PC-9 (cell line): ENCODE data around the gene ADGRA1.

Experiments used
- EZH2 ChIP-seq: fragments of 200-600 bp; sonication (generic); IDR thresholded peaks from 2 replicates; pipeline ENCODE4 v1.8.0; 2017; ENCODE audit warnings: antibody characterized with exemption, low read depth
- TF ChIP-seq, protein P1 (sequence below): fragments of 200-600 bp; sonication (generic); conservative IDR thresholded peaks from 2 replicates; pipeline ENCODE4 v1.6.1; 2017; ENCODE audit warnings: mixed run types, antibody characterized with exemption, mild to moderate bottlenecking, moderate library complexity

DNA sequence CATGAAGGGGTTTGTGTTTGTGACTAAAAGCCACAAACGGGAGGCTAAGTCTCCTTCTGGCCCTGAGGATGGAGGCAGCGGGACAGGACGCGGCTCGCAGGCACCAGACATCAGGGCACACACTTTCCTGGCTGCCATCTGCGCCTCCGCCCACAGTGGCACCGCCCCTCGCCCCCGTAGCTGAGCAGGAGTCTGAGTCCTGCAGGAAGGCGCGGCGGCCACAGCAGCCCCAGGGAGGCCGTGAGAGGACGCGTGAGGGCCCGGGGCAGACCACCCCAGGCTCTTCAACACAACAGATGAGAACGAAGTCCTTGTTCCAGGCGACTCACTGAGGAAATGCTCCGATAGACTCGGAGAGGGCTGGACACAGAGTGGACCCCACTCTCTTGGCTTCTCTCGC, 6.6 kb downstream of the ADGRA1 start:
- TF ChIP-seq, protein P1, sequence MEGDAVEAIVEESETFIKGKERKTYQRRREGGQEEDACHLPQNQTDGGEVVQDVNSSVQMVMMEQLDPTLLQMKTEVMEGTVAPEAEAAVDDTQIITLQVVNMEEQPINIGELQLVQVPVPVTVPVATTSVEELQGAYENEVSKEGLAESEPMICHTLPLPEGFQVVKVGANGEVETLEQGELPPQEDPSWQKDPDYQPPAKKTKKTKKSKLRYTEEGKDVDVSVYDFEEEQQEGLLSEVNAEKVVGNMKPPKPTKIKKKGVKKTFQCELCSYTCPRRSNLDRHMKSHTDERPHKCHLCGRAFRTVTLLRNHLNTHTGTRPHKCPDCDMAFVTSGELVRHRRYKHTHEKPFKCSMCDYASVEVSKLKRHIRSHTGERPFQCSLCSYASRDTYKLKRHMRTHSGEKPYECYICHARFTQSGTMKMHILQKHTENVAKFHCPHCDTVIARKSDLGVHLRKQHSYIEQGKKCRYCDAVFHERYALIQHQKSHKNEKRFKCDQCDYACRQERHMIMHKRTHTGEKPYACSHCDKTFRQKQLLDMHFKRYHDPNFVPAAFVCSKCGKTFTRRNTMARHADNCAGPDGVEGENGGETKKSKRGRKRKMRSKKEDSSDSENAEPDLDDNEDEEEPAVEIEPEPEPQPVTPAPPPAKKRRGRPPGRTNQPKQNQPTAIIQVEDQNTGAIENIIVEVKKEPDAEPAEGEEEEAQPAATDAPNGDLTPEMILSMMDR, result no peak
- TF ChIP-seq EZH2, result no peak
